Fibroblast of mammary gland (primary cell): ENCODE data around the gene AFTPH.

ENCODE experiments used
- DNase-seq: peaks from one replicate; pipeline ENCODE4 v3.0.0-alpha.2; 2010; ENCODE audit warnings: low read depth
- H3K4me3 ChIP-seq: 2 replicates; pipeline ENCODE4 v1.5.1; 2011; ENCODE audit warnings: low read depth, mild to moderate bottlenecking, low read length, moderate library complexity; ENCODE audit not compliant: control insufficient read depth
- CTCF ChIP-seq: conservative IDR thresholded peaks from 2 replicates; pipeline ENCODE4 v1.5.1; 2011; ENCODE audit warnings: low read depth, low read length, inconsistent platforms; ENCODE audit not compliant: control insufficient read depth, insufficient read depth

Gene AFTPH

GRCh38 chr2:64481665-64482064 is 42.5 kb upstream of the AFTPH start:
- H3K4me3 ChIP-seq, result no peak overlapping the region
- no peak for DNase-seq
- no peak for TF ChIP-seq CTCF

- TF ChIP-seq CTCF, result no peak
- no peak for DNase-seq
These were observed 41.9 kb upstream of the AFTPH start for GRCh38 chr2:64482243-64482642.

GRCh38 chr2:64482765-64483504 is 41.2 kb upstream of the AFTPH start:
- no peak overlapping the region for H3K4me3 ChIP-seq
- TF ChIP-seq CTCF, result no peak
- DNase-seq, result peak; percentile 9

More at GRCh38 chr2:64482243-64482642, 41.9 kb upstream of the AFTPH start:
- no peak overlapping the region for H3K4me3 ChIP-seq

GRCh38 chr2:64485331-64485730 is 38.8 kb upstream of the AFTPH start:
- no peak for TF ChIP-seq CTCF
- peak; percentile 28 for DNase-seq
- H3K4me3 ChIP-seq, result no peak overlapping the region

GRCh38 chr2:64485961-64486360 is 38.2 kb upstream of the AFTPH start:
- H3K4me3 ChIP-seq, result no peak overlapping the region
- DNase-seq, result peak; percentile 51
- no peak for TF ChIP-seq CTCF

GRCh38 chr2:64487256-64488049 is 36.7 kb upstream of the AFTPH start:
- TF ChIP-seq CTCF, result no peak
- no peak overlapping the region for H3K4me3 ChIP-seq
- DNase-seq, result no peak
